Measurements from ENCODE around the gene MPRIP.

GRCh38 chr17:17198281-17198680 lies 156.0 kb downstream of the MPRIP start:
- TF ChIP-seq EP300 (IDR thresholded peaks at IDR 0.05; ENCODE audit: borderline replicate concordance) (no peak), RAD21 (IDR thresholded peaks at IDR 0.05; ENCODE audit: low read depth) (no peak), NFIC (IDR thresholded peaks at IDR 0.05) (no peak), CREB1 (IDR thresholded peaks at IDR 0.05; ENCODE audit: low read depth) (no peak), TAF1 (IDR thresholded peaks at IDR 0.05; ENCODE audit: low read depth) (no peak), USF1 (IDR thresholded peaks at IDR 0.05) (no peak), TEAD4 (IDR thresholded peaks at IDR 0.05) (no peak), CEBPB (IDR thresholded peaks at IDR 0.05) (no peak), REST (IDR thresholded peaks at IDR 0.05; ENCODE audit: low read depth) (no peak), TCF12 (IDR thresholded peaks at IDR 0.05; ENCODE audit: low read depth) (no peak)

Data from Ishikawa (cell line).